Subcutaneous adipose tissue (tissue), 4 donors: ENCODE data around the gene FGD2. TPM values are rescaled to one million over a fixed set of nuclear protein-coding genes. Genes with fewer than 3 reads are reported as not detected.

Experiments
- total RNA-seq, 4 donors: library from RNA; depleted of rRNA; stranded (reverse); fragments of >200 nt; gene quantifications; one replicate each; pipeline ENCODE4 v1.1.0, GENCODE V29; 2016
- TF ChIP-seq, protein P1 (sequence below): fragments of 450-650 bp; IDR thresholded peaks from one replicate; pipeline ENCODE4 v1.5.1; 2016; ENCODE audit warnings: low read depth, mild to moderate bottlenecking, control low read depth, antibody characterized with exemption, moderate library complexity

FGD2 gene
- total RNA-seq, 4 donors from 2014 or later = 37.3 to 102 (median 54.3) TPM

DNA sequence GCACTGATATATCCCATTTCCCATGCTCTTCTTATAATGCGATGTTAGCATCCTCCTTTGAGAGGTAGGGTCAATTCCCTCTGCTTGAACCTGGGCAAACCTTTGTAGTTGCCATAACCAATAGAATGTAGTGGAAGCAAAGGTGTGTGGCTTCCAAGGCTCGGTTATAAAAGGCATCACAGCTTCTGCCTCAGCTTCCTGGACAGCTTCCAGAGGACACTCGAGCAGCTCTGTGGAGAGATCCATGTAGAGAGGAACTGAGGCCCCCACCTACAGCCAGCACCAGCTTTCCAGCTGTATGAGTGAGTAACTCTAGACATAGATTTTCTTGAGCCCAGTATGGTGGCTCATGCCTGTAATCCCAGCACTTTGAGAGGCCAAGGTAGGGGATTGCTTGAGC, 36.7 kb downstream of the FGD2 start:
- TF ChIP-seq, protein P1, sequence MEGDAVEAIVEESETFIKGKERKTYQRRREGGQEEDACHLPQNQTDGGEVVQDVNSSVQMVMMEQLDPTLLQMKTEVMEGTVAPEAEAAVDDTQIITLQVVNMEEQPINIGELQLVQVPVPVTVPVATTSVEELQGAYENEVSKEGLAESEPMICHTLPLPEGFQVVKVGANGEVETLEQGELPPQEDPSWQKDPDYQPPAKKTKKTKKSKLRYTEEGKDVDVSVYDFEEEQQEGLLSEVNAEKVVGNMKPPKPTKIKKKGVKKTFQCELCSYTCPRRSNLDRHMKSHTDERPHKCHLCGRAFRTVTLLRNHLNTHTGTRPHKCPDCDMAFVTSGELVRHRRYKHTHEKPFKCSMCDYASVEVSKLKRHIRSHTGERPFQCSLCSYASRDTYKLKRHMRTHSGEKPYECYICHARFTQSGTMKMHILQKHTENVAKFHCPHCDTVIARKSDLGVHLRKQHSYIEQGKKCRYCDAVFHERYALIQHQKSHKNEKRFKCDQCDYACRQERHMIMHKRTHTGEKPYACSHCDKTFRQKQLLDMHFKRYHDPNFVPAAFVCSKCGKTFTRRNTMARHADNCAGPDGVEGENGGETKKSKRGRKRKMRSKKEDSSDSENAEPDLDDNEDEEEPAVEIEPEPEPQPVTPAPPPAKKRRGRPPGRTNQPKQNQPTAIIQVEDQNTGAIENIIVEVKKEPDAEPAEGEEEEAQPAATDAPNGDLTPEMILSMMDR = no peak

DNA sequence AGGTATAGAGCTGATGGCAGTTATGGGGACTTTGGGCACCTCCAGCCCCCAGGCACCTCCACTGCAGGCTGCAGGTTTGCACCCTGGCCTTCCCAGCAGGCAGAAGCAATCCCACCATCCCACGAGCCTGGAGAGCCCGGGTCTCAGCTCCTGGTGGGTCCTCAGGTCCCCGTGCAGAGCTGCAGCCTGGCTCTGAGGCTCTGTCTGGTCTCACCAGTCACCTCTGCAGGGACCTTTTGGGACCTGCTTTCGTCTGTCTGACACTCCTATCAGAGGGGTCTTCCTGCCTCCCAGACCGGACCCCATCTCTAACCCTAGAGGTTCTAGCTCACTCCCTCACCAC, 41.9 kb downstream of the FGD2 start:
- TF ChIP-seq, protein P1 = no peak

DNA sequence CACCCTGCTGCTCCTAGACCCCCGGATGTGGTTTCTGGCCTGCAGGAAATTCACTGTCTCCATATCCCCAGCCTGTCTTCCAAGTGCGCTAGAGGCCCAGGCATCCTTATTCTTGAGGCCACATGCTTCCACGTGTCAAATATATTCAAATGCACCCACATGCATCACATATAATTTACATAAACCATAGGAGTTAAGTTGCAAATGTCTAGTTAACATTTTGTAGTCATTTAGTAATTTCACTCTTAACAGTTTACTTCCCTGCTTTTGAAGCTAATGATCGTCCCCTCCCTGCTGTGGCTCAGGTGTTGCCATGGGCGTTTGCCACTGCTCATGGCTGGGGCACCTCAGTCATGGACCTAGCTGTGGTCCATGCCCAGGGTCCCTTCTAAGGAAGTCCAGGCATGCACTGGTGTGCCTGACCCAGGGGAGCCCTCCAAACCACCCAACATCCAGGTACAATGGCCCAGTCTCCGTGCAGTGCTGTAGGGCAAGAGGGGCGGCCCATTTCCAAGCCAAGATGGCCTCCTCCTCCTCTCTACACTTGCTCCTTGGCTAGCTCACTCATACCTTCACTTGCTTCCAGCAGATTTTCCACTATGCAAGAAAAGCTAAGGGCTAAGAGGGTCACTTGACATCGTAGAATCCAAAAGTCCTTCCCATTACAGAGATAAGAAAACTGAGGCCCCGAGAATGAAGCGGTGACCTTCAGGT, 42.4 kb downstream of the FGD2 start:
- TF ChIP-seq, protein P1 = no peak

GRCh38 chr6:37048403-37048850, 43.0 kb downstream of the FGD2 start:
- TF ChIP-seq, protein P1 = no peak

DNA sequence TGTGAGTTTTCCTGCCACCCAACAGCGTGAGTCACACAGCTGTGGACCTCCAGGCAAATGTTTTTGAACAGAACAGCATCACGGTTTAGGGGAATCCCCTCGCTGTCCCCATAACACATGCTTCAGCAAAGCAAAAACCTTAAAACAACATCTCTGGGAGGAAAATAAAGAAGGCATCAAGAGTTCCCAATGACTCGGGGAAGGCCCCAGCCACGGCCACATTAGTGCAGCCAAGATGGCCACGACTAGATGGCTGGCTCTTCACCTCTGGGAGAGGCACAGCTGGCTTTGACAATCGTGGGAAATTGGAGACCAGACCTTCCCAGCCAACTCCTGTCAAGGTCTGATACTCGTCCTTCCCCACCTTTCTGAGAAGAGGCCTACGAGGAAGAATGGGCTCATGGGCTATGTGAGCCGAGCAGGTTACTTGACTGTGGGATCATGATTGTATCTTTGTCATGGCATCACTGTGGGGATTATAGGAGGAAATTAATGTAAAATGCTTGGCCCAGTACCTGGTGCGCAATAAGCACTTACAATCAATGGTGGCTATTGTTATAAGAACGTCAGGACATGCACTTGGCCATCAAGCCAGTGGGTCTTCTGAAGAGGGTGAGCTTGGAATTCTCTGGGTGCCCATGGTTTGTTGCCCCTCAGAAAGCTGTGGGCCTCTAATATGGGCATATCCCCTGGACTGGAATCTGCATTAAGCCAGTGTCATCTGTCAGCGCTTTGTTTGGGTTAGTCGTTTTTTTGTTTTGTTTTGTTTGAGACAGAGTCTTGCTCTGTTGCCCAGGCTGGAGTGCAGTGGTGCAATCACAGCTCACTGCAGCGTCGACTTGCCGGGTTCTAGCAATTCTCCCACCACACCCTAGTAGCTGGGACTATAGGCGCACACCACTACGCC, 43.6 kb downstream of the FGD2 start:
- TF ChIP-seq, protein P1 = no peak

- TF ChIP-seq, protein P1 = no peak
These were observed 44.2 kb downstream of the FGD2 start for GRCh38 chr6:37049758-37050044.

DNA sequence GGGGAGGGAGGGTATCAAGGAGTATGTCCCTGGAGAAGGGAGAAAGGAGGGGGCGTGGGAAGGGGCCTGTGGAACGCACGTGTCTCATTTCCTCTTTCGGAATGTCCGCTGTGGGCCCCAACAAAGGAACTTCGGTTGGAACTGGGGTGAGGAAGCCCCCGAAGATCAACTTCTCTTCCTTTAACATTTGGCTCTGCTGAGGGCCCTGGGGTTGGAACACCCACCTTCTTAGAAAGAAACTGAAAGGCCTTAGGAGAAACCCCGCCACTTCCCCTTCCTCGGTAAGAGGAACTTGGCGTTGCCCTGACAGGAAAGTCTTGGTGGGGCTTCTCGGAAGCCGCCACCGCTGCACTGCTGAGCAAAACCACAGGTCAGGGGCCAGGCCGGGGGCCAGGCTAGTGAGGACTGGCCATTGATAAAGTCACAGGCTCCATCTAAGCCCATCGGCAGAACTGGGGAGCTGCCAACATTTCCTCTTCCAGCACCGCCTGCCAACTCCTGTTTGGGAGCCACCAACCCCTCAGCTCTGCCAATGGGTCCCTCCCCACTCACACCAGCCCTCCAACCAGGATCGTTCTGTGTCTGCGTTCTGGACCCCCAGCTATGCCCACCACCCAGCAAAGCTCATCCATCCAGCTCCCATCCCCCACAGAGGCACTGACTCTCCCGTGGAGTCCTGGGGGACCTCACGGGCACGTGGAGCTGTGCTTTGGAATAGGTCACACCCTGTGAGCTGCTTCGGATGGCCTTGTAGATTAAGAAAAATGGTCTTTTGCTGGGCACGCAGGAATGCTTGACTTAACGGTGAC, 44.8 kb downstream of the FGD2 start:
- TF ChIP-seq, protein P1 = no peak
